ENCODE results near the gene ATP5PF.

ATP5PF gene

GRCh38 chr21:25760677-25761076, 26.0 kb upstream of the ATP5PF start:
- no peak for TF ChIP-seq CTCF (IDR thresholded peaks at IDR 0.05; ENCODE audit: unreplicated experiment in 3 of 3)
- peaks cover 10% of the 10 kb centered on the region for H3K4me1 Mint-ChIP-seq
- H3K27me3 Mint-ChIP-seq (ENCODE audit: low read depth), result no peaks in the 10 kb centered on the region
- H3K36me3 Mint-ChIP-seq (ENCODE audit: low read depth), result peaks cover 73% of the 10 kb centered on the region
- no peaks in the 10 kb centered on the region for H3K9me3 Mint-ChIP-seq
- H3K4me3 Mint-ChIP-seq, result no peak overlapping the region
- no peak overlapping the region for H3K27ac Mint-ChIP-seq

- Mint-ChIP-seq H3K27me3 (ENCODE audit: low read depth) (no peaks in the 10 kb centered on the region), H3K36me3 (ENCODE audit: low read depth) (peaks cover 72% of the 10 kb centered on the region), H3K9me3 (no peaks in the 10 kb centered on the region), H3K4me3 (no peak overlapping the region), H3K4me1 (peaks cover 10% of the 10 kb centered on the region), H3K27ac (no peak overlapping the region)
- TF ChIP-seq CTCF (IDR thresholded peaks at IDR 0.05; ENCODE audit: unreplicated experiment in 3 of 3), result no peak
These were observed 25.4 kb upstream of the ATP5PF start for GRCh38 chr21:25760061-25760460.

- no peak for TF ChIP-seq CTCF (IDR thresholded peaks at IDR 0.05; ENCODE audit: unreplicated experiment in 3 of 3)
- H3K36me3 Mint-ChIP-seq (ENCODE audit: low read depth), result peaks cover 70% of the 10 kb centered on the region
- H3K27ac Mint-ChIP-seq, result no peak overlapping the region
- H3K4me3 Mint-ChIP-seq, result no peak overlapping the region
- no peaks in the 10 kb centered on the region for H3K27me3 Mint-ChIP-seq (ENCODE audit: low read depth)
- H3K9me3 Mint-ChIP-seq, result no peaks in the 10 kb centered on the region
- peaks cover 10% of the 10 kb centered on the region for H3K4me1 Mint-ChIP-seq
These were observed 24.9 kb upstream of the ATP5PF start for GRCh38 chr21:25759573-25759972.

GRCh38 chr21:25757531-25757930, 22.8 kb upstream of the ATP5PF start:
- Mint-ChIP-seq H3K27me3 (ENCODE audit: low read depth) (no peaks in the 10 kb centered on the region), H3K27ac (peak overlapping the region in 2 of 3 experiments; percentile 80 to 83), H3K4me1 (peaks cover 10% of the 10 kb centered on the region), H3K36me3 (ENCODE audit: low read depth) (peaks cover 71% of the 10 kb centered on the region), H3K4me3 (no peak overlapping the region), H3K9me3 (no peaks in the 10 kb centered on the region)
- no peak for TF ChIP-seq CTCF (IDR thresholded peaks at IDR 0.05; ENCODE audit: unreplicated experiment in 3 of 3)

GRCh38 chr21:25756190-25756932, 21.7 kb upstream of the ATP5PF start:
- Mint-ChIP-seq H3K27me3 (ENCODE audit: low read depth) (no peaks in the 10 kb centered on the region), H3K27ac (peak overlapping the region in 1 of 3 experiments; percentile 36), H3K4me1 (peaks cover 10% of the 10 kb centered on the region), H3K36me3 (ENCODE audit: low read depth) (peaks cover 71% of the 10 kb centered on the region), H3K4me3 (no peak overlapping the region), H3K9me3 (no peaks in the 10 kb centered on the region)
- TF ChIP-seq CTCF (IDR thresholded peaks at IDR 0.05; ENCODE audit: unreplicated experiment in 3 of 3), result no peak

- Mint-ChIP-seq H3K27ac (no peak overlapping the region), H3K4me3 (no peak overlapping the region), H3K9me3 (no peaks in the 10 kb centered on the region), H3K4me1 (peaks cover 5% of the 10 kb centered on the region), H3K36me3 (ENCODE audit: low read depth) (peaks cover 43% of the 10 kb centered on the region), H3K27me3 (ENCODE audit: low read depth) (no peaks in the 10 kb centered on the region)
- no peak for TF ChIP-seq CTCF (IDR thresholded peaks at IDR 0.05; ENCODE audit: unreplicated experiment in 3 of 3)
These were observed 17.7 kb upstream of the ATP5PF start for GRCh38 chr21:25752416-25752815.

Measured in nephron (organoid).